DOHH2 (cell line): ENCODE data around the gene BTRC.
A peak's percentile ranks its signal among the peaks of the same experiment; 100 is the strongest.

Experiments used
- H3F3A ChIP-seq: fragments of 200-600 bp; sonication (generic), shearing (Covaris generic); 2 replicates; pipeline ENCODE4 v1.6.0; 2016; ENCODE audit warnings: antibody characterized with exemption, mild to moderate bottlenecking; ENCODE audit not compliant: control insufficient read depth, insufficient read depth
- H3K27ac ChIP-seq: fragments of 200-600 bp; sonication (generic); 2 replicates; pipeline ENCODE4 v1.5.1; 2014; ENCODE audit warnings: low read depth, mild to moderate bottlenecking, low read length, moderate library complexity
- H3K27me3 ChIP-seq: fragments of 200-600 bp; sonication (generic); 2 replicates; pipeline ENCODE4 v1.6.1; 2014; ENCODE audit warnings: mild to moderate bottlenecking, low read length, mixed read lengths; ENCODE audit not compliant: control insufficient read depth
- H3K36me3 ChIP-seq: fragments of 200-600 bp; sonication (generic); 2 replicates; pipeline ENCODE4 v1.6.1; 2014; ENCODE audit warnings: mild to moderate bottlenecking, low read length, moderate library complexity, mixed read lengths; ENCODE audit not compliant: control insufficient read depth
- H3K4me1 ChIP-seq: fragments of 200-600 bp; sonication (generic); 2 replicates; pipeline ENCODE4 v1.6.1; 2014; ENCODE audit warnings: mild to moderate bottlenecking, low read length, mixed read lengths; ENCODE audit not compliant: control insufficient read depth
- H3K4me2 ChIP-seq: fragments of 200-600 bp; sonication (generic); 2 replicates; pipeline ENCODE4 v1.6.0; 2014; ENCODE audit warnings: mild to moderate bottlenecking, low read length, moderate library complexity
- H3K4me3 ChIP-seq: fragments of 200-600 bp; sonication (generic); 2 replicates; pipeline ENCODE4 v1.5.1; 2014; ENCODE audit warnings: mild to moderate bottlenecking, low read length, mixed read lengths
- H3K79me2 ChIP-seq: fragments of 200-600 bp; sonication (generic); 2 replicates; pipeline ENCODE4 v1.6.1; 2014; ENCODE audit warnings: mild to moderate bottlenecking, low read length, mixed read lengths; ENCODE audit not compliant: control insufficient read depth
- H3K9me2 ChIP-seq: fragments of 200-600 bp; sonication (generic); replicated peaks from 2 replicates; pipeline ENCODE4 v1.6.1; 2014; ENCODE audit warnings: mild to moderate bottlenecking, low read length, mixed read lengths; ENCODE audit not compliant: control insufficient read depth
- H3K9me3 ChIP-seq: fragments of 200-600 bp; sonication (generic); 2 replicates; pipeline ENCODE4 v1.6.1; 2014; ENCODE audit warnings: antibody characterized with exemption, low read length, mixed read lengths; ENCODE audit not compliant: control insufficient read depth, insufficient read depth
- H4K20me1 ChIP-seq: fragments of 200-600 bp; sonication (generic); 2 replicates; pipeline ENCODE4 v1.6.0; 2014; ENCODE audit warnings: low read depth, mild to moderate bottlenecking, antibody characterized with exemption, low read length, moderate library complexity; ENCODE audit not compliant: control insufficient read depth, insufficient read depth
- EZH2phosphoT487 ChIP-seq: fragments of 200-600 bp; sonication (generic); IDR thresholded peaks from 2 replicates; pipeline ENCODE4 v1.6.1; 2017; ENCODE audit warnings: borderline replicate concordance, mild to moderate bottlenecking, antibody characterized with exemption, low read length, moderate library complexity, mixed read lengths
- TF ChIP-seq, protein P1 (sequence below): fragments of 200-600 bp; sonication (generic); IDR thresholded peaks from one replicate; pipeline ENCODE4 v1.5.1; 2014; ENCODE audit warnings: antibody characterized with exemption, mild to moderate bottlenecking, low read depth, low read length; ENCODE audit not compliant: poor library complexity, severe bottlenecking

The BTRC gene

DNA sequence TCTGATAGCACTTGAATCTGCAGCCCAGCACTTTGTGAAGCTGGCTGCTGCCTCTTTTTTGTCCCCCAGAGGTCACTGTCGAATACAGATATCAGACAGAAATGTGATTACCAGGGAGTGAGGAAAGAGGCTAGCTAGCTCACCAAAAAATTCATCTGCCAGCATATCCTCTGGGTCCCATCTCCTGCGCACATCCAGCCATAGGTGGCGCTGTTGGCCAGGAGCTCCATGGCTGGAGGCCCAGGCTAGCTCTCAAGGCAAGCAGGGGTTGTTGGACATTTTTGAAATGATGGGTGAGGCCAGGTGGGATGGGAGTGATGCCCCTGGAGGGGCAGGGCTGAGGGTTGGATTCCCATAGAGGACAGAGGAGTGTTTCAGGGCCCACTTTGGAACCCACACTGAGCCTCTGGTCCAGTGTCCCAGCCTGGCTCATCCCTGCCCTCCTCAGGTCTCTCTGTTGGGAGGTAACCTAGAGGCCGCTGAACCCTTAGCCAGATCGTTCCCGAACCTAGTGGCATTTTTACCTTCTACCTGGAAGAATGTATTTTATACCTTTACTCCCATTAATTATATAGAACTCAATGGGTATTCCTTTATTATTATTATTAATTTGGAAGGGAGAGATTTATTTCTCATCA is 248.9 kb downstream of the BTRC start:
- H3K9me3 ChIP-seq: no peaks in the 10 kb centered on the region
- H3K4me3 ChIP-seq: no peak overlapping the region
- H3K4me2 ChIP-seq: no peak overlapping the region
- H3K9me2 ChIP-seq: no peaks in the 10 kb centered on the region
- no peaks in the 10 kb centered on the region for H3K79me2 ChIP-seq
- H3F3A ChIP-seq: peaks cover 9% of the 10 kb centered on the region
- TF ChIP-seq EZH2phosphoT487: no peak
- TF ChIP-seq, protein P1, sequence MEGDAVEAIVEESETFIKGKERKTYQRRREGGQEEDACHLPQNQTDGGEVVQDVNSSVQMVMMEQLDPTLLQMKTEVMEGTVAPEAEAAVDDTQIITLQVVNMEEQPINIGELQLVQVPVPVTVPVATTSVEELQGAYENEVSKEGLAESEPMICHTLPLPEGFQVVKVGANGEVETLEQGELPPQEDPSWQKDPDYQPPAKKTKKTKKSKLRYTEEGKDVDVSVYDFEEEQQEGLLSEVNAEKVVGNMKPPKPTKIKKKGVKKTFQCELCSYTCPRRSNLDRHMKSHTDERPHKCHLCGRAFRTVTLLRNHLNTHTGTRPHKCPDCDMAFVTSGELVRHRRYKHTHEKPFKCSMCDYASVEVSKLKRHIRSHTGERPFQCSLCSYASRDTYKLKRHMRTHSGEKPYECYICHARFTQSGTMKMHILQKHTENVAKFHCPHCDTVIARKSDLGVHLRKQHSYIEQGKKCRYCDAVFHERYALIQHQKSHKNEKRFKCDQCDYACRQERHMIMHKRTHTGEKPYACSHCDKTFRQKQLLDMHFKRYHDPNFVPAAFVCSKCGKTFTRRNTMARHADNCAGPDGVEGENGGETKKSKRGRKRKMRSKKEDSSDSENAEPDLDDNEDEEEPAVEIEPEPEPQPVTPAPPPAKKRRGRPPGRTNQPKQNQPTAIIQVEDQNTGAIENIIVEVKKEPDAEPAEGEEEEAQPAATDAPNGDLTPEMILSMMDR: peak; percentile 98
- H3K27ac ChIP-seq: no peak overlapping the region
- no peaks in the 10 kb centered on the region for H3K4me1 ChIP-seq
- H4K20me1 ChIP-seq: no peaks in the 10 kb centered on the region
- H3K36me3 ChIP-seq: no peaks in the 10 kb centered on the region; the same call in 1 of the 2 replicates
- no peaks in the 10 kb centered on the region for H3K27me3 ChIP-seq
